Endothelial cell of umbilical vein (primary cell): ENCODE results near the gene MYL3.

Experiments used
- GATA2 ChIP-seq: IDR thresholded peaks from 2 replicates; pipeline ENCODE4 v1.7.0; 2011; ENCODE audit warnings: low read depth, mild to moderate bottlenecking, moderate library complexity, mixed read lengths, low read length; ENCODE audit not compliant: insufficient read length, insufficient read depth
- MAX ChIP-seq: IDR thresholded peaks from 2 replicates; pipeline ENCODE4 v1.6.1; 2011; ENCODE audit not compliant: insufficient read depth, insufficient read length
- MYC ChIP-seq: IDR thresholded peaks from one replicate; pipeline ENCODE4 v1.6.1; 2011; ENCODE audit warnings: mild to moderate bottlenecking, low read depth, low read length
- POLR2A ChIP-seq: IDR thresholded peaks from 2 replicates; pipeline ENCODE4 v1.6.1; 2012; ENCODE audit warnings: low read depth, mild to moderate bottlenecking, control low read depth, low read length
- TF ChIP-seq, protein P1 (sequence below), 2 donors: IDR thresholded peaks; 1 replicate in 1 of 2; 2 replicates in 1 of 2; pipeline ENCODE4 v1.5.1; 2011; ENCODE audit warnings: low read length in 2 of 2, mild to moderate bottlenecking in 2 of 2, moderate library complexity in 2 of 2, control low read depth in 1 of 2, inconsistent platforms in 1 of 2, low read depth in 1 of 2; ENCODE audit not compliant: insufficient read depth in 1 of 2; ENCODE audit errors: extremely low read depth in 1 of 2

DNA sequence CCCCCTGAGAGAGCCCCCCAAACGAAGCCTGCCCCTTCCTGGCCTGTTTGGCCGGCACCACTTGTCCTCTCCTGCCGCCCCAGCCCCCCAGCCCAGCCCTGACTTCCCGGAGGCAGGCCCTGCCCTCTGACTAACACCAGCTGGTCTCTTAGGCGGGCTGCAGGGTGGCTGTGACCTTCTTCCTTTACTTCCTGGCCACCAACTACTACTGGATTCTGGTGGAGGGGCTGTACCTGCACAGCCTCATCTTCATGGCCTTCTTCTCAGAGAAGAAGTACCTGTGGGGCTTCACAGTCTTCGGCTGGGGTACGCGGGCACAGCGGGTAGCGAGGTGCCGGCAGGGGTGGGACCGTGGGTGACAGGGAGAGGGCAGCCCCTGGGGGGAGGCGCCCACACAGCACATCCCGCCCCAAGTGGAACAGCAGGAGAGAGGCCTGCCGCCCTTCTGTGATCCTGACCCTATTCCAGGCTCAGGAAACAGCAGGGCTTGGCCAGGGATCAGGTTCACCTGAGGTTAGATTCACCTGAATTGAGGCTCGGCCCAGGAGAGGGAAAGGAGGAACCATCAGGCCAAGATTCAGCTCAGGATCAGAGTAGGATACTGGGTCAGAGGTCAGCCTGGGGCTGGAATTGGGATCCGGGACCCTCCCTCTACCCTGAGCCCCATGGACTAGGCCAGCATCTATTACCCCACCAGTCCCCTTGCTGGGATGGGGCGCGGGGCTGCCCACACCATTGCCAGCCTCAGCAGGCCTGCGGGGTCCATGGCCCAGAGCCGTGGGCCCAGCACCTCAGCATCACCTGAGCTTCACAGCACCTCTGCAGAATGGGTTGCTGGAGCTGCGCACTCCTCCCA is 36.1 kb upstream of the MYL3 start:
- TF ChIP-seq, protein P1, sequence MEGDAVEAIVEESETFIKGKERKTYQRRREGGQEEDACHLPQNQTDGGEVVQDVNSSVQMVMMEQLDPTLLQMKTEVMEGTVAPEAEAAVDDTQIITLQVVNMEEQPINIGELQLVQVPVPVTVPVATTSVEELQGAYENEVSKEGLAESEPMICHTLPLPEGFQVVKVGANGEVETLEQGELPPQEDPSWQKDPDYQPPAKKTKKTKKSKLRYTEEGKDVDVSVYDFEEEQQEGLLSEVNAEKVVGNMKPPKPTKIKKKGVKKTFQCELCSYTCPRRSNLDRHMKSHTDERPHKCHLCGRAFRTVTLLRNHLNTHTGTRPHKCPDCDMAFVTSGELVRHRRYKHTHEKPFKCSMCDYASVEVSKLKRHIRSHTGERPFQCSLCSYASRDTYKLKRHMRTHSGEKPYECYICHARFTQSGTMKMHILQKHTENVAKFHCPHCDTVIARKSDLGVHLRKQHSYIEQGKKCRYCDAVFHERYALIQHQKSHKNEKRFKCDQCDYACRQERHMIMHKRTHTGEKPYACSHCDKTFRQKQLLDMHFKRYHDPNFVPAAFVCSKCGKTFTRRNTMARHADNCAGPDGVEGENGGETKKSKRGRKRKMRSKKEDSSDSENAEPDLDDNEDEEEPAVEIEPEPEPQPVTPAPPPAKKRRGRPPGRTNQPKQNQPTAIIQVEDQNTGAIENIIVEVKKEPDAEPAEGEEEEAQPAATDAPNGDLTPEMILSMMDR (IDR thresholded peaks at IDR 0.05; ENCODE audit: extremely low read depth in 1 of 2, insufficient read depth in 1 of 2, low read depth in 1 of 2, low read length in 2 of 2) = no peak
- TF ChIP-seq GATA2 = no peak
- no peak for TF ChIP-seq MAX
- no peak for TF ChIP-seq MYC
- TF ChIP-seq POLR2A = no peak
